ENCODE data around the gene KIT.
"Not testable (repeated sequence)": the region's sequence is repeated elsewhere in the genome, so short reads cannot be mapped to it uniquely, and the experiment has no call there.

KIT gene

GRCh38 chr4:54657551-54658251 lies at the start of gene KIT:
Gene KIT, plus strand, starts transcription at chr4:54657957. Its CDS starts 58 bp downstream, at chr4:54658015.
- peak; percentile 45 for DNase-seq

DNA sequence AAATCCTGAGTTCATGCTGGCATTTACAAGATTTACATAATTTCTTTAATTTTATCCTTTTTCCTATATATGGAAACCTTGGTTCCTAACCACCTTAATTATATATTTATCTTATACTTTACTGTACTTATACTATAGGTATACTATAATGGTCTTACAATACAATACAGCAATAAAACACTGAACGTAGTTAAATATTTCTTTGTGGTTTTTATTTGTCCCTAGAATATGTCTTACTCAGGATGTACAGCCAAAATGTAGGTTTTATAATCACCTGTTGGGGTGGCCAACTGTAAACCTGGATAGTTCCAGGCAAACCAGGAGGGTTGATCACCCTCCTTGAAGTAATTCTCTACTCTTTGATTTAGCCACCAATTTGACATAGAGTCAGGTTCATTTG lies 48.4 kb upstream of the KIT start:
- DNase-seq = no peak

DNA sequence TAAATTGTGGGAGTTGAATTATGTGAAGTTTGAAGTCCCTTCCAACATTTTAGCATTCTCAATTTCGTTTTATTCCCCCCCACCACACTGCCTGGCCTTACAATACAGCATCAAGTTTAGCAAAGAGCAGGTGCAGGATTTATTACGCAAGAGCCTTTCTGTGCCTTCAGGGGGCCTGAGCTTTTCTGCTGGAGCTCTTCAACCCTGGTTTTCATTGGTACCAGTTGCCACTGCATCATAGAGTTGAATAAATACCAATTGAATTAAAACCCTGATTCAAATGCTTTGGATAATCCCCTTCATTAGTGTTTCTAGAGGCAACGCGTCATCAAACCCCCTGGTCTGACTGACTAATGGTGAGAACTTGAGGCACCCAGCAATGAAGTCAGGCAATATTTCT lies 43.6 kb upstream of the KIT start:
- no peak for DNase-seq

GRCh38 chr4:54620773-54621172 lies 37.0 kb upstream of the KIT start:
- no peak for DNase-seq

- no peak for DNase-seq
Observed at GRCh38 chr4:54625391-54625790, 32.4 kb upstream of the KIT start.

- DNase-seq = no peak
Observed at GRCh38 chr4:54626113-54626512, 31.6 kb upstream of the KIT start.

DNA sequence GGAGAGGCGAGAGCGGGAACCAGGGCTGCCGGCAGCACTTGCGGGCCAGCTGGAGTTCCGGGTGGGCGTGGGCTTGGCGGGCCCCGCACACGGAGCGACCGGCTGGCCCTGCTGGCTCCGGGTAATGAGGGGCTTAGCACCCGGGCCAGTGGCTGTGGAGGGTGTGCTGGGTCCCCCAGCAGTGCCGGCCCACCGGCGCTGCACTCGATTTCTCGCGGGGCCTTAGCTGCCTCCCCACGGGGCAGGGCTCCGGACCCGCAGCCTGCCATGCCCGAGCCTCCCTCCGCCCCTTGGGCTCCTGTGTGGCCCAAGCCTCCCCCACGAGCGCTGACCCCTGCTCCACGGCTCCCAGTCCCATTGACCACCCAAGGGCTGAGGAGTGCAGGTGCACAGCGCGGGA lies 25.2 kb upstream of the KIT start:
- no peak for DNase-seq

DNA sequence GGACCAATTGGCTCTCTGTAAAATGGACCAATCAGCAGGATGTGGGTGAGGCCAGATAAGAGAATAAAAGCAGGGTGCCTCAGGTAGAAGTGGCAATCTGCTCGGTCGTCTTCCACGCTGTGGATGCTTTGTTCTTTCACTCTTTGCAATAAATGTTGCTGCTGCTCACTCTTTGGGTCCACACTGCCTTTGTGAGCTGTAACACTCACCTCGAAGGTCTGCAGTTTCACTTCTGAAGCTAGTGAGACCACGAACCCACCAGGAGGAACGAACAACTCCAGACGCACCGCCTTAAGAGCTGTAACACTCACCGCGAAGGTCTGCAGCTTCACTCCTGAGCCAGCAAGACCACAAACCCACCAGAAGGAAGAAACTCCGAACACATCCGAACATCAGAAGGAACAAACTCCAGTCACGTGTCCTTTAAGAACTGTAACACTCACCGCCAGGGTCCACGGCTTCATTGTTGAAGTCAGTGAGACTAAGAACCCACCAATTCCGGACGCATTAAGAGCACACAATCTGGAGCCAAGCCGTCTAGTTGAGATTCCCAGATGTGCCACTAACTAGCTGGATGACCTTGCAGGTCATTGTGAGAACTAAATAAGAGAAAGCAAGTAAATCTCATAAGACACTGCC lies 24.5 kb upstream of the KIT start:
- not testable (repeated sequence) for DNase-seq

DNA sequence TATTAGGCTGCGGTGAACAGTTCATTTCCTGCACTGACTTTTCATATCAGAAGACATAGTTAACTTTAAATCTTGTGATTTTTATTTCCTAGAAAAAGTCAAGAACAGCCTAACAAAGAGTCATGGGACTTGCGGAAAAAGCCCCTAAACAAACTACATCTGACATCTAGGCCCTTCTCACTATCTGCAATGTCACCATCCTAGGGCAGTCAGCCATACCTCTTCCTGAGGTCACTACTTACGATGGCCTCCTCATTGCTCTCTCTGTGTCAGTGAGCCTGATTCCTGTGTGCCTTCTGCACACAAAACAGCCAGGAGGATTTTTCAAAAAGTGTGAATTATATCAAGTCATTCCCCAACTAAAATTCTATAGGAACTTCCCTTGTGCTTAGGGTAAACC lies 22.4 kb upstream of the KIT start:
- DNase-seq = no peak

DNA sequence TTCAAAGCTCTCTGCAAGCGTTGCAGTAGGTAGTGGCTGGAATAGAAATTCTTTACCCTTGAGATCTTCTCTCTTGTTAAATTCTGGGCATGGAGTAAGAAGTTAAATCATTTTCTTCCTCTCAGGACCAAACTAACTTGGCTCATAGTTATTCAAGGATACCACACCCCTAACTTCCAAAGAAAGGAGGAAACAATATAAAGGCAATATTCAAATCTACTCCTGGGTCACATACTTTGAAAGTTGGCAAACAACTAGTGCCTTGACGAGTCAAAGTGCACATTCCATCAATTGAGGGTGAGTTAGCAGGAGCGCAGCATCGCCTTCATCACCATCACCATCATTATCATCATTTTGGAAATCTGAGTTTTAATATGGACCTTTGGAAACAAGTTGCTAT lies 20.4 kb upstream of the KIT start:
- DNase-seq = no peak

DNA sequence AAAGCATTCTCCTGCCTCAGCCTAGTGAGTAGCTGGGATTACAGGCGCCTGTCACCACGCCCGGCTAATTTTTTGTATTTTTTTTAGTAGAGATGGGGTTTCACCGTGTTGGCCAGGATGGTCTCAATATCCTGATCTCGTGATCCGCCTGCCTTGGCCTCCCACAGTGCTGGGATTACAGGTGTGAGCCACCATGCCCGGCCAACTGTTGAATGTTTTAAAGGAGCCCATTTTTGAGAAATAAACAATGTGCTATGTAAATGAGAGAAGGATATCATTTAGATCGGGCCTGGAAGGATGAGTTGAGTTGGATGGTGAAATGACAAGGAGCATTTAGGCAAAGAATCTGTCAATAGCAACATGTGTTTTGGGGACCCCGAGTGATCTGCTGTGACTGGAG lies 16.7 kb upstream of the KIT start:
- not testable (repeated sequence) for DNase-seq

DNA sequence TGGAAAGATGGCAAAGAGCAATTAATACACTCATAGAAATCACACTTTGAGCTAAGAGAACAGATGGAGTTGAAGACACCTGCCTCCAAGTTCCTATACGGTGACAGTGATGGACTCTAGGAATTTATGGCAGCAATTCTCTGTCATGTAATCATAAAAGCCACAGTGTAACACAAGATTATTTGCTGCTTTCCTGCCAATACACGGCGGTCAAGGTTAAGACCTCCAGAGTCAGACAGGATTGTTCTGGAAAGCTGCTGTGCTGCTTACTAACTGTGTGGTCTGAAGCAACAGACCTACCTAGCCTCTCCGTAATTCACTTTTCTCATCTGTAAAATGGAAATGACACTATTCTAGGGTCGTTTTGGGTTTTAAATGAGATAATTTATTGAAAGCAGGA lies 14.6 kb upstream of the KIT start:
- DNase-seq = no peak

GRCh38 chr4:54643958-54644751 lies 13.6 kb upstream of the KIT start:
- no peak for DNase-seq

DNA sequence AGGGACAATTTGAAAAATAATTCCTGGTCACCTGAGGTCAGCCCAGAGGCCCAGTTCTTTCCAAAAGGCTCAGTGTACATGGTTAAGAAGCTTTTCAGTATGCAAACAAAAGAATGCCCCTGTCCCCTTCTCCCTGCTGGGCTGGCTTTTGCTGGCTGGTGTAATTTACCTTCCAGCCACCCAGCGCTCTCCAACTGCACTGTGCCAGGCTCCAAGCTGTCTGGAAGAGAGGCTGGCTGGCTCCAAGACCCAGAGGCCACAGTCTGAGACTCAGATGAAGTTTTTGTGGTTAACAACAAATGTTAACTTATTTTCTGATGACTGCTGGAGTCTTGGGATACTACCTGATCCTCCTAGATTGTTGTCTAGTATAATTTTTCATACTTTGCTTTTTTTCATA lies 11.9 kb upstream of the KIT start:
- DNase-seq = peak; percentile 15

DNA sequence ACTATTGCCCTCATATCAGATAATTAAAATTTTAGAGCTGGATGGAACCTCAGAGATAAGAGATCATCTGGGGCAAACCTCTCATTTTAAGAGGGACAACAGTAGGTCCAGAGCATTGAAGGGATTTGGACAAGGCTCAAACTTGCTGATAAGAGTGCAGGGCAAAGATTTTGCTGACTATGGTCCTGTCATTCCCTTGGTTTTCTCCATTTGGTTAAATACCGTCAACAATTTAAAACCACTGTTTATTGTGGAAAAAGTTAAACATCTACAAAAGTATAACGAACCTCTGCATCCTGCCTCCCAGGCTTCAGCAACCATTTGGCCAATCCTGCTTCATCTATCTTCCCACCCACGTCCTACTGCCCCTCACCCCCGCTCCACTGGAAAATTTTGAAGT lies 10.7 kb upstream of the KIT start:
- no peak for DNase-seq

- DNase-seq = no peak
Observed at GRCh38 chr4:54651050-54651449, 6.7 kb upstream of the KIT start.

GRCh38 chr4:54654753-54655152 lies 3.0 kb upstream of the KIT start:
- DNase-seq = no peak

GRCh38 chr4:54657185-54657550 lies 589 bp upstream of the KIT start:
- DNase-seq = no peak

DNA sequence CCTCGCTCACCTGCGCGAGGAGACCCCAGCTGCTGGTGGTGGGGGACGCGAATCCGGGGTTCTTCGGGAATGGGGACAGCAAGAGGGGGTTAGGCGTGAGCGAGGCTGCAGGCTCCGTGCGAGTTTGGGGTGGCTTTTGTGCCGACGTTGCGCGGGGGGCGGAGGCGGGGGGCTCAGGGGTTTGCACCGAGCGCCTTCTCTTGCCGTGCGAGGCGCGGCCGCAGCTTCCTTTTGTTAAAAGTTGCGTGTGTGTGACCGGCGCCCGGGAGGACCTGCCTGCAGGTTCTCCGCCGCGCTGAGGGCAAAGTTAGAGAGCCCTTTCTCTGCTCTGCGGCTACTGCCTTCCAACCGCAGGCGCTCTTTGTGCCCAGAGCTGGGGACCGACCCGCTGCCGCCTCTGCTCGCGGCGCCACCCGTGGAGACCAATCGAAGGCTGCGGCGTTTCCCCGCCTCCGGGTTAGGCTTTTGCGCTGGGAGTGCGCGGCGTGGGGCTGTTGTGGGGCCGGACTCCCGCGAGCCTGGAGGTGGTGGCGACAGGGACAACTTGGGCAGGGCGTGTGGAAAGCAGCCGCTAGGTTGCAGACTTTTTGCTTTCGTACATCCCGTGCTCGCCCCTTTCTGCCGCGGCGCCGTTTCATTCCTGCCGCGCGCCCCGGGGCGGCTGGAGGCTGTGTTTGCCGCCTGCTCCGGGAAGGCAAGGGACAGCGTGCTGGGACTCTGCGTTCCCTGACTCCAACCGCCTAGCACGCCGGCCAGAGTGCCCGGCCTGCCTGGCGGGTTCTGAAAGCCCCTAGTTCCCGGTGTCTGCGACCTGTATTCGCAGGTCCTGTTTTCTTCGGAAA lies 716 bp downstream of the KIT start:
- DNase-seq = peak; percentile 13

GRCh38 chr4:54659313-54659712 lies 1.6 kb downstream of the KIT start:
- no peak for DNase-seq

DNA sequence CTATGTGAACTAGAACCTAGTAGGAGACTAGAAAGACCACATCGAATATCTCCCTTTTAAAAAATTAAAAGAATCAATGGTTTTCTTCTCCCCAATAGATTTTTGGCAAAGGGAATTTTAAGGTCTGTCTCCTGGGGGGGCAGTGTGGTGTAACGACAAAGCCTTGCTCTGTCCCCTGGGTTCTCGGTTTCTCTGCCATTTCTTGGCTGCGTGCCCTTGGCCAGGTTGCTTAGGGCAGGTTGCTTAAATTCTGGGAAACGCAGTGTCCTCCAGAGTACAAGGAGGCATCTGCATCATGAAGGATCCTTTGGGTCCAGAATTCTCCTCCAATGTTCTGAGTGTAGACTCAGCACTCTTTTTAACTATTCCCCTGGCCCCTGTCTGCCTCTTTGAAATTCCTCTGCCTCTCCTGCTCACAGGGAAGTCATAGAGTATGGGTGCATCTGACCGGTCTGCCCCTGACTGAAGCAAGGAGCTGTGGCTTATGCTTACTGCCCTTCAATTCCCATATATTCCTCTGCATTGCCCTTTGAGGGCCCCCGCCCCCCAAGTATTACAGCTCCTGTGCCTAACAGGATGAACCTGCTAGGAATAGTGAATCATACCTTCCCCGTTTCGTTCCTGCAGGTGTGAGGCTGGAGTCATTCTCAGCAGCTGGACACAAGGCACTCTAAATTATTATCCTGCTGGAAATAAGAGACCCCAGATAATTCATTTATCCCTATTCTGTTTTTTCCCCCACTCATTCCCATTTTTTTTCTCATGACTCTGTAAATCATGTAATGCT lies 2.2 kb downstream of the KIT start:
- no peak for DNase-seq

DNA sequence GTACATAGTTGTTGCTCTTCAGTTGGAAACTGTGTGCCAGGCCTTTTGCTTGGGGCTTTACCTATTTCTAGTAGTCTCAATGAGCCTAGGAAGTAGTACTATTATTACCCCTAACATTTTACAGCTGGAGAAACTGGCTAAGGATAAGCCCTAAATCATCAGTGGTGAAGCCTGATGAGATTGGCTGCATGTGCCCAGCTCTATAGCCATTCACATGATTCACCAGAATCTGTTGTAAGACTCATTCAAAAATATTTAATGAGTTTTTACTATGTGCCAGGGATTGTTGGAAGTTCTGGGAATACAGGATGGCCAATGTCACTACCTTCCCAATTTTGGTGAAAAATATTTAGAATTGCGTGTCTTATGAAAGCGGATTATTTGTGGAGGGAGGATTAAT lies 2.8 kb downstream of the KIT start:
- DNase-seq = no peak

Measured in NCI-H2227 treated with DMSO at 0.1 percent for 48 hours (cell line).